ENCODE data around the gene ARHGEF16.

ARHGEF16 gene

DNA sequence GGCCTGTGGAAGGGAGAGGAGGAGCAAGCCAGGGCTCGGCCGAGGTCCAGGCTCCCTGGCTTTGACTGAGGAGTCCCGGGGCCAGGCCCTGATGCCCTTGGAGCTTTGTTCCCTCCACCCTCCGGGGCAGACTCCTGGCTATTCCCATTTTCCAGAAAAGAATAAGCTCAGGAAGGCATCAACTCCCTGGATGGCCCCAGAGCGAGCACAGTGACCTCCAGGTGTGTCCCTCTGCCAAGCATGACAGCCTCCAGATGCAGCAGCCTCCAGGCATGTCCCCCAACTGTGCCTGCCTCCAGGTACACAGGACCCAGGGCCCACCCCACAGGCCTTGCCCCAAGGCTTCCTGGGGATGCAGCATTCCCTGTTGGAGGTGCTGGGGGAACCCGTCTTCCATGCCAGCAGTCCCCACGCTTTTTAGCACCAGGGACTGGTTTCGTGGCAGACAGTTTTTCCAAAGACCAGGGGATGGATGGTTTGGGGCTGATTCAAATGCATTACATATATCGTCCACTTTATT is 15.7 kb upstream of the ARHGEF16 start:
- DNase-seq (ENCODE audit: low spot score) = no peak

- DNase-seq (ENCODE audit: low spot score) = no peak
Measured at GRCh38 chr1:3439346-3440299, 14.8 kb upstream of the ARHGEF16 start.

- DNase-seq (ENCODE audit: low spot score) = no peak
Measured at GRCh38 chr1:3440300-3440681, 14.2 kb upstream of the ARHGEF16 start.

- DNase-seq (ENCODE audit: low spot score) = no peak
Measured at GRCh38 chr1:3440711-3441409, 13.6 kb upstream of the ARHGEF16 start.

DNA sequence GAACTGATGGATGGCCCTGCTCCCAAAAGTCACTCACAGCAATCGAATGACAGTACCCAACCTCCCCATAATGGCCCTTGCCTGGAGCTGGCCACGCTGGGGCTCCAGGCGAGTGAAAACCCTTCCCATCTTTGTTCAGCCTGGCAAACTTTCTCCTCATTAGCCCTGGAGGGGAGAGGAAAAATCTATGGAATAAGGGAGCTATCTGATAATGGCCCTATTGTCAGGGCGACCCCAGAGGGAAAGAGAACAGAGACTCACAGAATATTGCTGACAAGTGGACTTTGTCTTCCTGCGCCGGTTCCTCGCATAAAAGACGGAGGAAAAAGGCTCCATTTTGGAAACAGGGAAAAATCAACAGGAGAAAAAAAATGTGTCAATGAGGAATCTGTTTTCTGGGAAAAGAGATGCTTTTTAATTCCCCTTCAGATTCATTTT is 13.0 kb upstream of the ARHGEF16 start:
- DNase-seq (ENCODE audit: low spot score) = no peak

DNA sequence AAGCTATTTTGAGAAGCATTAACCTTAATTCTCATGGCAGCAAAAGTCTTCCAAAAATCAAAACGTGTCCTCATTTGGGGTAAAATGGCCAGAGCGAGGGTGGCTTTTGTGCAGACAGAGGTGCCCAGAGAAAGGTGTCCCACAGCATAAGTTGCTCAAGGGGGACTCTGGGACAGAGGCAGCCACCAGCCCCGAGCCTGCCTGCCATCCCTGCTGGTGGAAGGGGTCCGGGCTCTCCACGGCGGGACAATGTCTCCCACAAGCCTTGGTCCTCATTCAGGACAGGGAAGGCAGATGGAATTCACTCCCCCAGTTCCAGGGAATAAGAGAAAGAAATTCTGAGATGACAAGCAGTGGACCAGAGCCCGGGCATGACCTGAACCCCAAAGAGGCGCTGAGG is 12.6 kb upstream of the ARHGEF16 start:
- DNase-seq (ENCODE audit: low spot score) = no peak

DNA sequence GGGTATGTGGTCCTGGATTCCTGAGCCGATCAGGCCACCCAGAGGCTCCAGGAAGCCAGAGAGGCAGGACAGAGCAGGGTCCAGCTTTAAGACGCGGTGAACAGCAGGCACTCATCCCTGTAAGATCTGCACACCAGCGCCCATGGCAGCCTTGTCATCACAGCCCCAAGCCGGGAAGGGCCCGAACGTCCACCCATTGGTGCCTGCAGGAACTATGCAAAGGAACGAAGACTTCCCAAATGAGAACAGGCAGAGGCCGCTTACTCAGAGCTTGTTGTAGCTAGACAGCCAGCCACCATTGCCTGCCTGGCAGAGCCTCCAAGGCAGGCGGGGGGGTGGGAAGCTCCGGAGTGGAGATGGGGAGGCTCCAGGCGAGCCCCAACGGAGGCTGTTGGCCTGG is 12.1 kb upstream of the ARHGEF16 start:
- DNase-seq (ENCODE audit: low spot score) = no peak

DNA sequence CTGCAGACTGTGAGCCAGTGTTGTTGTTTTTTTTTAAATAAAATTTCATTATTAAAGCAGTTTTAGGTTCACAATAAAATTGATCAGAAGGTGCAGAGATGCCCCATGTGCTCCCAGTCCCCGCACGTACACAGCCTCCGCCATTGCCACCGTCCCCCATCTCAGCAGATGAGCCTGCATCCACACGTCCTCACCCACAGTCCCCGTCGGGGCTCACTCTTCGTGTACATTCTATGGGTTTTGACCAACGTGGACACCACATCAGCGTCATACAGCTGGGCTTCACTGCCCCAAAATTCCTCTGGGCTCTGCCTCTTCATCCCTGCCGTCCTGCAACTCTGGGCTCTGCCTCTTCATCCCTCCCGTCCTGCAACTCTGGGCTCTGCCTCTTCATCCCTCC is 11.6 kb upstream of the ARHGEF16 start:
- no peak for DNase-seq (ENCODE audit: low spot score)

GRCh38 chr1:3443807-3444206 is 10.7 kb upstream of the ARHGEF16 start:
- DNase-seq (ENCODE audit: low spot score) = no peak

GRCh38 chr1:3444298-3444697 is 10.2 kb upstream of the ARHGEF16 start:
- no peak for DNase-seq (ENCODE audit: low spot score)

DNA sequence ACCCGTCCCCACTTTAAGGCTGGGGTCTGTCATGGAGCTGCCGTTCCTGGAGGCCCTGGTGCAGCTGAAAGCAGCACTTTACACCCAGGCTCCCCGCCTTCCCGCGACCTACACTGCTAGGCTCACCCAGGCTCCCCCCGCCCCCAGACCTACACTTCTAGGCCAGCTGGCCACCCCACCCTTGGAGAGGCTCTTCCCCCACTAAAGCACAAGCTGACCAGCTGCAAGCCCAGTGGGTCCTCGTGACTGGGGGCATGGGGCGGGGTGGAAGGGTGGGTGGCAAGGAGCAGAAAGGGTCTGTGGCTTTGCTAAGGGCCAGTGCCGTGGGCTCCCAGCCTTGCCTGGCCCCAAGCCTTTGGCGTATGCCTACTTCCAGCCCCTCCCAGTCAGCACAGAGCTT is 9.7 kb upstream of the ARHGEF16 start:
- DNase-seq (ENCODE audit: low spot score) = no peak

DNA sequence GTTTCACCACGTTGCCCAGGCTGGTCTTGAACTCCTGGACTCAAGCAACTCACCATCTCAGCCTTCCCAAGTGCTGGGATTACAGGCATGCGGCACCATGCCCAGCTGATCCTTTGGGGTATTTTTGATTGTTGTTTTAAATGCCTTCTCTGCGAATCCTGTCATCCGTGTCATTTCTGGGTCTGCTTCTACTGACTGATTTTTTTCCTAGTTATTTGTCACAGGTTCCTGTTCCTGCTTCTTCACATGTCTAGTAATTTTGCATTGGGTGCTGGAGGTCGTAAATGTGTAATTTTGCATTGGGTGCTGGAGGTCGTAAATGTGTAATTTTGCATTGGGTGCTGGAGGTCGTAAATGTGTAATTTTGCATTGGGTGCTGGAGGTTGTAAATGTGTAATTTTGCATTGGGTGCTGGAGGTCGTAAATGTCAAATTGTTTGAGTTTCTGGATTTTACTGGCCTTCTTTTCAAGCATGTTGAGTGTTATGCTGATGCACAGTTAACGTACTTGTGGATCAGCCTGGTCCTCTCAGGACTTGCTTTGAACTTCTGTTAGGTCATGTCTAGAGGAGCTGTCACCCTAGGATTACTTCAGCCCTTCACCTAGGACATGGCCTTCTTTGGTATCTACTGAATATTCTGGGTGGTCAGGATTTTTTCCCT is 4.1 kb upstream of the ARHGEF16 start:
- DNase-seq (ENCODE audit: low spot score) = no peak

- DNase-seq (ENCODE audit: low spot score) = no peak
Measured at GRCh38 chr1:3450983-3451382, 3.5 kb upstream of the ARHGEF16 start.

- DNase-seq (ENCODE audit: low spot score) = no peak
Measured at GRCh38 chr1:3451994-3452865, 2.2 kb upstream of the ARHGEF16 start.

- no peak for DNase-seq (ENCODE audit: low spot score)
Measured at GRCh38 chr1:3452866-3453175, 1.6 kb upstream of the ARHGEF16 start.

DNA sequence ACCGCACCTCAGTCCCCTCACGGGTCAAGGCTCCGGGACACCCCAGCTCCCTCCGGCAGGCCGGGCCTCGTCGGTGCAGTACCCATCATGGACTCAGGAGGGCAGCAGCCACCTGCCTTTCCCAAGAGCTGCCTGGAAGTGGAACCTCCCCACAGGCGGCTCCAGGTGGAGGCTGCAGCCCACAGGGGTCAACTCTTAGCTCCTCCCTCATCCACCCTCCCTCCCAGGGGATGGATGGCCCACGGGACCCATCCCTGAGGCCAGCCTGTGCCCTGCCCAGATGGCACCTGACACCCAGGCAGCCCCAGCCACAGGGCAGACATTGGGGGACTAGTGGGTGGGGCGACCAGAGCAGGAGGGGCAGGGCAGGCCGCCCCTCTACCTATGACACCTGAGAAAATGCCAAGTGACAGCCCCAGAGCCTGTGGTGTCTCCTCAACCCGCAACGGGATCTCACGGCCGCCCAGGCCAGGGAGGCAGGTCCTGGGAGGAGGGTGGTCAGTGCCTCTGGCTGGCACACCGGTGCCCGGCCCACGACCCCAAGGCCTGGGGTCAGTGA is 1.2 kb upstream of the ARHGEF16 start:
- DNase-seq (ENCODE audit: low spot score) = peak; percentile 79

GRCh38 chr1:3454811-3455618 is 550 bp downstream of the ARHGEF16 start:
- peak; percentile 50 for DNase-seq (ENCODE audit: low spot score)

DNA sequence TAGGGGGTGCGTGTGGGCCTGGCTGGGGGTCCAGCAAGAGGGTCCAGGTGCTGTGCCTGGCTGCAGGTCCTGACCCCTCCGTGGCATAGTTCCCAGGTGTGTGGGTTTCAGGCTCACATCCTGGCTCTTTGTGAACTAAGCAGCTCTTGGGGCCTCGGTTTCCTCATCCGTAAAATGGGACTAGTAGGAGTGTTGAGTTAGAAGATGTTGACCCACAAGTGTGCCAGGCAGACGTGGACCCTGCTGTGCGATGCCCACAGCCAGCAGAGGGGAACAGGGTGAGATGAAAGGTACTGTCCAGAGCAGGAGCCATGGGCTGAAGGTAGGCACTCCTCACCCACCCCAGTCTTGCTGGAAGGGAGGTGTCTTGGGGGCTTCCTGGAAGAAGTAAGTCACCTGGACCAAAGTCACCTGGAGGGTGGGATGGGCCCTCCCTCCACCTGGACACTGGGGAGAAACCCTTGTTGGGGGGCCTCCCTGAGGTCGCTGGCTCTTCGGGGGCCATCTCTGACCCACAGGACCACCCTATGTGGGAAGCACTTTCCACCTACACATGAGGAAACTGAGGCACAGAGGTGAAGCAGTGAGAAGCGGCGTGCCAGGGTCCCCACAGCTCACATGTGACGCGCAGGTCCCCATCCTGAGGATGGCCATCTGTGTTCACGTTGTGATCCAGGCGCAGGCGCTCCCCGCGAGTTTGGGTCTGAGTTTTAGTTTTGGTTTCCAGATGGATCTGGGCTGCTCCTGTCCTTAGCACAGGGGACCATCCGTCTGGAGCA is 1.4 kb downstream of the ARHGEF16 start:
- no peak for DNase-seq (ENCODE audit: low spot score)

DNA sequence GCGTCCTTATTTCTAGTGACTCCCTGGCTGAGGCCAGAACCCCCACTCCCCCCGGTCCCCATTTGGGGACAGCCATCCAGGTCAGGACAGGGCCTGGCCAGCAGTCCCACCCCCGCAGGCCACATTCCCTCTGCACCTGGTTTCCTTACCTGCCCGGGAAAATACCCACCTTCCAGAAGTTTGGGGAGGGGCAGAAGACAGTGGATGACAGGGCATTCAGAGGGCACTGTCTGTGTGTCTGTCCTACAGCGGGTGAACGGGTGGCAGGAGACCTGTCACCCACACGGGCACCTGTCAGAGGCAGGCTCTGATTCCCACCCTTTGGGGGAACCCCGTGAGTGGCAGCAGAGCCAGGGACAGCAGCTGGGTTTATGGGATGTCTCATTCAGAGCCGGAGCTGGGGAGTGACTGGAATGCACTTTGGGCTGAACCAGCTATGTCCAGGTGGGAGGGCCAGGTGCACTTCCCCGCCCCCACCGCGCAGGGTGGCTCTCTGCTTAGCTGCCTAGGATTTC is 2.0 kb downstream of the ARHGEF16 start:
- DNase-seq (ENCODE audit: low spot score) = no peak
